Type B pancreatic cell (in vitro differentiated cells): ENCODE data around the gene COL25A1. TPM values are rescaled to one million over a fixed set of nuclear protein-coding genes. Genes with fewer than 3 reads are reported as not detected.

ENCODE experiments used
- DNase-seq: peaks from one replicate; pipeline ENCODE4 v3.0.0; 2021; ENCODE audit warnings: mixed read lengths; ENCODE audit not compliant: unreplicated experiment; ENCODE audit errors: extremely low spot score
- H3K27ac Mint-ChIP-seq: 2 replicates; pipeline ENCODE4 v1.8.0; 2021; ENCODE audit warnings: mild to moderate bottlenecking, mixed read lengths
- H3K27me3 Mint-ChIP-seq: 2 replicates; pipeline ENCODE4 v1.8.0; 2021; ENCODE audit warnings: mixed read lengths
- H3K36me3 Mint-ChIP-seq: 2 replicates; pipeline ENCODE4 v1.8.0; 2021; ENCODE audit warnings: mixed read lengths
- H3K4me1 Mint-ChIP-seq: one replicate; pipeline ENCODE4 v1.8.0; 2021; ENCODE audit warnings: mixed read lengths; ENCODE audit not compliant: unreplicated experiment
- H3K4me3 Mint-ChIP-seq: 2 replicates; pipeline ENCODE4 v1.8.0; 2021; ENCODE audit warnings: mild to moderate bottlenecking, mixed read lengths
- H3K9me3 Mint-ChIP-seq: 2 replicates; pipeline ENCODE4 v1.8.0; 2021; ENCODE audit warnings: mixed read lengths
- total RNA-seq: library from RNA; stranded (reverse); gene quantifications from 2 replicates; pipeline ENCODE4 v1.2.1, GENCODE V29; 2021; ENCODE audit warnings: low replicate concordance
- TF ChIP-seq, protein P1 (sequence below): fragments of 200-600 bp; sonication (generic); conservative IDR thresholded peaks from 2 replicates; pipeline ENCODE4 v1.5.0; 2021; ENCODE audit warnings: antibody characterized with exemption, mild to moderate bottlenecking

The COL25A1 gene
- total RNA-seq, 1 donor from 2014 or later, result 9.2 TPM

DNA sequence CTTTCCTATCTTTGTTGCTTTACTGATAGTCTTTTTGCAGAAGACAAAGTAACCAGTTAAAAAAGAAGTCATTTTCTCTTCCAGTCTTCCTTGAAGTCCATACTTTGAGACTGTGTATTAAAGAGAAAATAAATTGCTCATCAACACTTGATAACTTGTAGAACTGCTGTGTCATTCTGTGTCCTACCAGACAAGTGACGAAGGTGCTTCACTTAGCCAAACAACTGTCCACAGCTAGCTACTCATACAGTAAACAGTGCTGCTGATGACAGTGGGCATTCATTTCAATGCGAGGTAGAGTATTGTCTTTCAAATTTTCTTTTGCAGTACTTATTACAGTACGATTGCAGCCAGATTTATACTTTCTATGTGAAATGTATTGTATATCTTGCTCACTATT, 11.5 kb downstream of the COL25A1 start:
- peaks cover 4% of the 10 kb centered on the region for H3K4me1 Mint-ChIP-seq
- no peaks in the 10 kb centered on the region for H3K9me3 Mint-ChIP-seq
- H3K4me3 Mint-ChIP-seq, result no peak overlapping the region
- peaks cover 3% of the 10 kb centered on the region for H3K27me3 Mint-ChIP-seq
- H3K27ac Mint-ChIP-seq, result no peak overlapping the region
- TF ChIP-seq, protein P1, sequence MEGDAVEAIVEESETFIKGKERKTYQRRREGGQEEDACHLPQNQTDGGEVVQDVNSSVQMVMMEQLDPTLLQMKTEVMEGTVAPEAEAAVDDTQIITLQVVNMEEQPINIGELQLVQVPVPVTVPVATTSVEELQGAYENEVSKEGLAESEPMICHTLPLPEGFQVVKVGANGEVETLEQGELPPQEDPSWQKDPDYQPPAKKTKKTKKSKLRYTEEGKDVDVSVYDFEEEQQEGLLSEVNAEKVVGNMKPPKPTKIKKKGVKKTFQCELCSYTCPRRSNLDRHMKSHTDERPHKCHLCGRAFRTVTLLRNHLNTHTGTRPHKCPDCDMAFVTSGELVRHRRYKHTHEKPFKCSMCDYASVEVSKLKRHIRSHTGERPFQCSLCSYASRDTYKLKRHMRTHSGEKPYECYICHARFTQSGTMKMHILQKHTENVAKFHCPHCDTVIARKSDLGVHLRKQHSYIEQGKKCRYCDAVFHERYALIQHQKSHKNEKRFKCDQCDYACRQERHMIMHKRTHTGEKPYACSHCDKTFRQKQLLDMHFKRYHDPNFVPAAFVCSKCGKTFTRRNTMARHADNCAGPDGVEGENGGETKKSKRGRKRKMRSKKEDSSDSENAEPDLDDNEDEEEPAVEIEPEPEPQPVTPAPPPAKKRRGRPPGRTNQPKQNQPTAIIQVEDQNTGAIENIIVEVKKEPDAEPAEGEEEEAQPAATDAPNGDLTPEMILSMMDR, result no peak
- no peak for DNase-seq
- H3K36me3 Mint-ChIP-seq, result no peaks in the 10 kb centered on the region

DNA sequence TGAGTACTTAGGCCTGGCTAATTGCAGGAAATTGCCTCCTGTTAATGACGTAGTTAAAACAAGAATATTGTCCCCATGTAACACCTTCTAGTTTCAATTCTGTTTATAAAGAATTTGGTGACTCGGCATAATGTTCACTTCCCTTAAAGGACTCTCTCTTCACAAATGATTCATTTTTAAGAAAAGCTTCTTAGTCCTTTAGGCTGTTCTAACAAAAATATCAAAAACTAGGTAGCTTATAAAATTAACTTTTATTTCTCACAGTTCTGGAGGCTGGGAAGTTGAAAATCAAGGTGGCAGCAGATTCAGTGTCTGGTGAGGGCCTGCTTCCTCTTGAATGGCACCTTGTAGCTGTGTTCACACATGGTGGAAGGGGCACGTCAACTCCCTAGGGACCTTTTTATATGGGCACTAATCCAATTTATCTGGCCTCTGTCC, 23.8 kb downstream of the COL25A1 start:
- TF ChIP-seq, protein P1, result no peak
- no peak overlapping the region for H3K27ac Mint-ChIP-seq
- no peaks in the 10 kb centered on the region for H3K27me3 Mint-ChIP-seq
- H3K9me3 Mint-ChIP-seq, result no peaks in the 10 kb centered on the region
- H3K4me3 Mint-ChIP-seq, result no peak overlapping the region
- no peaks in the 10 kb centered on the region for H3K4me1 Mint-ChIP-seq
- H3K36me3 Mint-ChIP-seq, result no peaks in the 10 kb centered on the region
- no peak for DNase-seq

DNA sequence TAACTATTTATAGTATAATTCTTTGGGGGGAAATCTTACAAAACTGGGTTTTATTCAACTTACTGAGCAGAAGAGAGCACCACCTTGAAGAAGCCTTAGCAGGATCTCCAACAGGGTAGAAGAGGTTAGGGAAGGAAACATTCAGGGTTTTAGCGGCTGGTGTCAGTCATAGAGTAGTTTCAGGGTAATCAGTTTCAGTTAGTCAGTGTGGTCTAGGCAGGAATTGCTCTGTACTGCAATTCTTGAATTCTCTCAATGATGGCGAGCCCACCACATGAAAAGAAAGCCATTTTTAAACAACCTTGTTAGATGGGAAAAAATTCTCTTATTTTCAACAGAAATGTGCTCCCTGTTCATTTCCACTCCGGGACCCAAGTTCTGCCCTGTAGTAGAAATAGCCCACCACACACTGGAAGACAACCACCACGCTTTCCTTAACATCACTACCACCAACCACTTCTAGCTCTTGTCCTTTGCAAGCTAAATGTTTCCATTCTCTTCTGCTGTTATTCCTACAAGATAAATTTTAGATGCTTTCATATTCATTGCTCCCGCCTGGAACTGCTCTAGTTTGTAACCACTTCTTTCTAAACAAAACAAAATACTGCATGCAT, 25.9 kb downstream of the COL25A1 start:
- Mint-ChIP-seq H3K36me3 (no peaks in the 10 kb centered on the region), H3K9me3 (no peaks in the 10 kb centered on the region), H3K4me1 (no peaks in the 10 kb centered on the region), H3K4me3 (no peak overlapping the region), H3K27ac (no peak overlapping the region), H3K27me3 (no peaks in the 10 kb centered on the region)
- DNase-seq, result no peak
- TF ChIP-seq, protein P1, result no peak

DNA sequence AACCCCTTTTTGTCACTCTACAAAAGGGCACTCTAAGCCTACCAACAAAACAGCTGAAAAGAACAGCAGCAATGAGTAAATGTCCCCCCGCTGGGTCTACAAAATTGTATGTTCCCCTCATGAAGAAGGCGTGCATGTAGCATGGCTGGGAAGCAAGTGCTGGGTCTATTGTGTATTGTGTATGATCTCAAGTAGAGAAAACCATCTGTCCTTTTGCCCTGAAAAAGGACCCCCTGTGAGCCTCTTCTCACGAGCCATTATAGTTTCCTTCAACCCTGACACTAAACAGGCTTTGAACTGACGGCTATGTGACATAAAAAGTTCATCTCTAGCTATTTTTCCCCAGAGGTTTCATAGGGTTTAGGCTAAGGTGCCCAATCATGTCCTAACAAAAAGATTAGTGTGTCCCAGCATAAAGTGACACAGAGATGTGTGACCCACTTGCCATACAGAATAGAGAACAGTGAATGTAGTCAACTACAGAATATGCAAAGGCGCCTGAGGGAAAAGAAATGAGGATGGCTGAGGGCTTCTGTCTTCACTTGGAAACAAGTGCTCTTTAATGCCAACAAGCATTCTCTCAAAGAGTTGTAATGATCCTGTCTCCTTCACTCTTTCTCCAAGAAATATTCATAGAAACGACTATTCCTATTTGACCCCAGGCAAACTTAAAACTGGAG, 27.3 kb downstream of the COL25A1 start:
- no peaks in the 10 kb centered on the region for H3K4me1 Mint-ChIP-seq
- H3K36me3 Mint-ChIP-seq, result no peaks in the 10 kb centered on the region
- H3K9me3 Mint-ChIP-seq, result no peaks in the 10 kb centered on the region
- no peak overlapping the region for H3K27ac Mint-ChIP-seq
- H3K4me3 Mint-ChIP-seq, result no peak overlapping the region
- no peaks in the 10 kb centered on the region for H3K27me3 Mint-ChIP-seq
- no peak for DNase-seq
- TF ChIP-seq, protein P1, result no peak

DNA sequence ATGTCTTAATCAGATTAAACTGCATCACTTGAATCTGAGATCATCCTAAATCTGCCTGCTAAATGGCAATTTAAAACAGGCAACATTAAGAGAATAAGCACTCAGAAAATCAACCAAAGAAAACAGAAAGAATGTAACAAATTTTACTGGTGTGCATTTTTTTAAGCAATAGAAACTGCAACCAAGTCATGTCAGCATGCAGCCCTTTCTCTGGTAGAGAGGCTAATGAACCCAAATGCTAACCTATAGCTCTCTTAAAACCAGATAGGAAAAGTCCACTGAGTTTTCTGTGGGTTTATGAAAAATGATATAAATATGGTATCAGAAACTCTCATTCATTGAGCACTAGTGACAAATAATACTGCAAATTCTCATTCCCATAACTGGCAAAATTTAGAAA, 35.6 kb downstream of the COL25A1 start:
- Mint-ChIP-seq H3K9me3 (no peaks in the 10 kb centered on the region), H3K4me3 (no peak overlapping the region), H3K27me3 (no peaks in the 10 kb centered on the region), H3K27ac (no peak overlapping the region), H3K36me3 (no peaks in the 10 kb centered on the region), H3K4me1 (no peaks in the 10 kb centered on the region)
- DNase-seq, result no peak
- TF ChIP-seq, protein P1, result no peak
